Measurements from ENCODE around the gene VPS45. TPM values are rescaled to one million over a fixed set of nuclear protein-coding genes. Genes with fewer than 3 reads are reported as not detected.
A peak's percentile ranks its signal among the peaks of the same experiment; 100 is the strongest.

Gene VPS45
- total RNA-seq (2021) (50.3 and 51.3 TPM in 2 replicates), Bru-seq, nascent RNA (percentile 81 among the genes with signal in this experiment), BruChase-seq, experiment 1, labeled RNA remaining after a 2-hour chase (percentile 81 among the genes with signal in this experiment), BruChase-seq, experiment 2, labeled RNA remaining after a 6-hour chase (percentile 79 among the genes with signal in this experiment)
- long read RNA-seq, transcript VPS45-202 (15 exons, 2,790 nt), result major isoform, 38 of 63 reads
- long read RNA-seq, transcript VPS45-214 (15 exons, 2,192 nt), result minor isoform, 5 of 63 reads
- long read RNA-seq, partial matches to known transcripts, result 5 of 63 reads
- long read RNA-seq, other reads (novel, unspliced or antisense), result 10 of 63 reads

DNA sequence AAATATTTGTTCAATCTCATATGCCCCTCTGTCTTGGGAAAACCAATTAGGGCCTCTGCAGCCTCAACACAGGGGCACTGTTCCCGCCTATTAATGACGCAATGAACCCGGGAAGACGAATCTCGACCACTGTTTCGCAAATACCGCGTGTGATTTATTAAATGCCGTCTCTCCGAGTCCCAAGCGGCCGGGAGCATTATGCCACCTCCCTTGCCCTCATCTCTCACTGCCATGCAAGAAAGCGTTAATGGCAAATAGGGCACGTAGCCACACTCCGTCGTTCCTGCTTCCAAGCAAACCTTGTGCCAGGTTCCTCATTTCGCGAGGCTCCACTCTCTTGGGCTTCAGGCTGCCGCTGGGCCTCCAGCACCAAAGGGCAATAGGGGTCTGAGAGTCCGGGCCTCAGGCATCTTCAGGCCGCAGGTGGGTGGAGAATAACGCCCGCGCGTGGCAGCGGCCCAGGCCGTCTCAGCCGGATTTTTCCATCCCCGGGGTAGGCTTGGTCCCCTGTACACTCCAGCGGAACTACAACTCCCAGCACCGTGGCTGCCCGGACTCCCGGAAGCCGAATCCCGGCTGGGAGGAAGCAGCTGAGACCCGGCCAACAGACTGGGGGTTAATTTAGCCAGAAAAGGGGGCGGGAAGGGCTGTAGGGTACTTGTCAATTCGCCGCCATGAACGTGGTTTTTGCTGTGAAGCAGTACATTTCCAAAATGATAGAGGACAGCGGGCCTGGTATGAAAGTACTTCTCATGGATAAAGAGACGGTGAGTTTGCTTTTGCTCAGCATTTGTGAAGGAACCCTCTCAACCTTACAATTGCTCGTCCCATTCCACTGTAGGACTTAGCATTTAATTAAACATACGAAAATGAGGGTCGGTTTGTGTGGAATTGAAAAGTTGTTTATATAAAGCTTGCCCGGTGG, at the start of gene VPS45:
VPS45 (plus strand) TSS at position 593 of the 925 bp plus-strand sequence; CDS start at position 675, 82 bp downstream.
- H3K4me3 ChIP-seq (ENCODE audit: low read depth, low read length, poor library complexity, severe bottlenecking), result peak within 1 kb of the TSS; percentile 67
- CTCF ChIA-PET, result interaction anchor here (0.6 to 1.1 kb wide), 2 partner anchors 104 to 434 kb away, joined by 3 to 4 read pairs; no protein-coding TSS in a partner anchor
- TF ChIP-seq CTCF (conservative IDR thresholded peaks at IDR 0.05; ENCODE audit: low read depth, low read length) (no peak), EZH2 (IDR thresholded peaks at IDR 0.05; ENCODE audit: borderline replicate concordance, low read depth, low read length, poor library complexity, severe bottlenecking) (no peak)
- peak; percentile 98 for DNase-seq (ENCODE audit: low spot score)
- H3K9me3 ChIP-seq (ENCODE audit: low read depth, low read length, poor library complexity, severe bottlenecking), result no peaks in the 10 kb centered on the region
- H3K36me3 ChIP-seq (ENCODE audit: insufficient read depth, low read length, poor library complexity, severe bottlenecking), result peaks cover 9% of the 10 kb centered on the region
- peaks cover 23% of the 10 kb centered on the region for H3K4me1 ChIP-seq (ENCODE audit: insufficient read depth, low read length, poor library complexity, severe bottlenecking)
- no TSS peak for BruUV-seq (replicated peaks)
- intact Hi-C loops (cut with micrococcal nuclease; ENCODE audit: unreplicated experiment), result loop anchor here (2.0 kb wide), 1 partner anchor 181 kb away; a partner anchor contains a TSS
- POLR2A ChIA-PET (ENCODE audit: low non-redundant PET), result interaction anchor here (0.6 to 0.7 kb wide), 2 partner anchors 82 to 104 kb away, joined by 4 read pairs; partner anchors contain the start of gene PLEKHO1
- no peaks in the 10 kb centered on the region for H3K27me3 ChIP-seq (replicated peaks; ENCODE audit: insufficient read depth, low read depth, low read length, poor library complexity)
- H3K27ac ChIP-seq (ENCODE audit: low read depth, low read length, poor library complexity, severe bottlenecking), result peak within 1 kb of the TSS; percentile 97

DNA sequence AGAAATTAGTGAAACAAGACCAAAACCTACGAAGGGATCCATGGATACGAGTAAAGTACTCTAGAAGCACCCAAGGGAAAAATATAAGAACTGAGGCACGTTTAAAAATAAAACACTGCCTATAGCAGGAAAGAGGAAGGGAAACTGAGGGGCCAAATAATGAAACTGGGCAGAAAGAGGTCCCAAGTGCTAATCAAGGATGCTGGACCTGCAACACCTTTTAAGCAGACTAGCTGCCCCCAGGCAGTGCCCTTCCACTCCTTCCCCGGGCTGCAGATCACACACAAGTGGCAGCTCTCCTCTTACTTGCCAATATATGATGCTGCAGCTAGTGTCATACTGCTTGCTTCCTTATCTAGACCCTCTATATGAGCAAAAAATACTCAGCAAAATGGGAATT, 49.4 kb upstream of the VPS45 start:
- CTCF ChIA-PET, result no interaction called here
- BruUV-seq (replicated peaks), result no TSS peak
- intact Hi-C loops (cut with micrococcal nuclease; ENCODE audit: unreplicated experiment), result no loop called here

More for the DNA sequence above, 49.4 kb upstream of the VPS45 start:
- Histone ChIP-seq H3K4me1 (ENCODE audit: insufficient read depth, low read length, poor library complexity, severe bottlenecking) (no peaks in the 10 kb centered on the region), H3K9me3 (ENCODE audit: low read depth, low read length, poor library complexity, severe bottlenecking) (no peaks in the 10 kb centered on the region), H3K27me3 (replicated peaks; ENCODE audit: insufficient read depth, low read depth, low read length, poor library complexity) (no peaks in the 10 kb centered on the region), H3K4me3 (ENCODE audit: low read depth, low read length, poor library complexity, severe bottlenecking) (no peak overlapping the region), H3K27ac (ENCODE audit: low read depth, low read length, poor library complexity, severe bottlenecking) (no peak overlapping the region), H3K36me3 (ENCODE audit: insufficient read depth, low read length, poor library complexity, severe bottlenecking) (no peaks in the 10 kb centered on the region)
- POLR2A ChIA-PET (ENCODE audit: low non-redundant PET), result no interaction called here
- TF ChIP-seq EZH2 (IDR thresholded peaks at IDR 0.05; ENCODE audit: borderline replicate concordance, low read depth, low read length, poor library complexity, severe bottlenecking) (no peak), CTCF (conservative IDR thresholded peaks at IDR 0.05; ENCODE audit: low read depth, low read length) (no peak)
- no peak for DNase-seq (ENCODE audit: low spot score)
